ENCODE measurements around the gene MT3.

The MT3 gene

DNA sequence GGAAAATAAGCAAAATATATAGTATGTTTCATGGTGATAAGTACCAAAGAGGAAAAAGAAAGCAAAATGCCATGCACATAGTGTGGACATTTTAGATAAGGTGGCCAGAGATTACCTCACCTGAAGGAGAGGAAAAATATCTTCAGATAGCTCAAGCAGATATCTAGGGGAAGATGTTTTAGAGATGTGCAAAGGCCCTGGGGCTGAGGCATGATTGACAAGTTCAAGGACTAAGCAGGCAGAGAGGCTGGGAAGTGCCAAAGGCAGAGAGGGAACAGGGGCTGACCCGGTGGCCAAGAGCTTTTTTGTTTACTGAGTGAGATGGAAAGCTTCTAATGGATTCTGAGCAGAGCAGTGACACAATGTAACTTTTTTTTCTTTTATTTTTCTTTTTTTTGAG lies 28.9 kb upstream of the MT3 start:
- TF ChIP-seq, protein P1, sequence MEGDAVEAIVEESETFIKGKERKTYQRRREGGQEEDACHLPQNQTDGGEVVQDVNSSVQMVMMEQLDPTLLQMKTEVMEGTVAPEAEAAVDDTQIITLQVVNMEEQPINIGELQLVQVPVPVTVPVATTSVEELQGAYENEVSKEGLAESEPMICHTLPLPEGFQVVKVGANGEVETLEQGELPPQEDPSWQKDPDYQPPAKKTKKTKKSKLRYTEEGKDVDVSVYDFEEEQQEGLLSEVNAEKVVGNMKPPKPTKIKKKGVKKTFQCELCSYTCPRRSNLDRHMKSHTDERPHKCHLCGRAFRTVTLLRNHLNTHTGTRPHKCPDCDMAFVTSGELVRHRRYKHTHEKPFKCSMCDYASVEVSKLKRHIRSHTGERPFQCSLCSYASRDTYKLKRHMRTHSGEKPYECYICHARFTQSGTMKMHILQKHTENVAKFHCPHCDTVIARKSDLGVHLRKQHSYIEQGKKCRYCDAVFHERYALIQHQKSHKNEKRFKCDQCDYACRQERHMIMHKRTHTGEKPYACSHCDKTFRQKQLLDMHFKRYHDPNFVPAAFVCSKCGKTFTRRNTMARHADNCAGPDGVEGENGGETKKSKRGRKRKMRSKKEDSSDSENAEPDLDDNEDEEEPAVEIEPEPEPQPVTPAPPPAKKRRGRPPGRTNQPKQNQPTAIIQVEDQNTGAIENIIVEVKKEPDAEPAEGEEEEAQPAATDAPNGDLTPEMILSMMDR (IDR thresholded peaks at IDR 0.05; ENCODE audit: control insufficient read depth, extremely low read depth, insufficient read depth), result no peak
- DNase-seq (ENCODE audit: low read depth), result no peak

DNA sequence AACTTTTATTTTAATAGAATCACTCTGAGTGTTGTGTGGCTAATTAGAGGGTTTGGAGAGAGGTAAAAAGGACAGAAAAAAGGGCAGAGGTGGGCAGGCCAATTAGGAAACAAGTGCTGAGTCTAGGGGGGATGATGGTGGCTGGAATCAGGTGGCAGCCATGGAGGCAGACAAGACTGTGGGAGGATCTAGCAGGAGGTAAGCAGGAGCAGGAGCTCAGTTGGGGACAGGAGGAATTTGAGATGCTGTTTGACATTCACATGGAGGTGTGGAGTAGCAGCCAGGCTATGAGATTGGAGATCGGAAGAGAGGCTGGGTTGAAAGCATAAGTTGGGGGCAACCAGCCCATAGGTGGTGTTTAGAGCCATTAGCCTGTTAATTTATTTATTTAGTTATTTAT lies 28.2 kb upstream of the MT3 start:
- TF ChIP-seq, protein P1 (IDR thresholded peaks at IDR 0.05; ENCODE audit: control insufficient read depth, extremely low read depth, insufficient read depth), result no peak

More for the DNA sequence above, 28.9 kb upstream of the MT3 start:
- no peak overlapping the region for H3K4me3 ChIP-seq (ENCODE audit: low read depth, low read length)

DNA sequence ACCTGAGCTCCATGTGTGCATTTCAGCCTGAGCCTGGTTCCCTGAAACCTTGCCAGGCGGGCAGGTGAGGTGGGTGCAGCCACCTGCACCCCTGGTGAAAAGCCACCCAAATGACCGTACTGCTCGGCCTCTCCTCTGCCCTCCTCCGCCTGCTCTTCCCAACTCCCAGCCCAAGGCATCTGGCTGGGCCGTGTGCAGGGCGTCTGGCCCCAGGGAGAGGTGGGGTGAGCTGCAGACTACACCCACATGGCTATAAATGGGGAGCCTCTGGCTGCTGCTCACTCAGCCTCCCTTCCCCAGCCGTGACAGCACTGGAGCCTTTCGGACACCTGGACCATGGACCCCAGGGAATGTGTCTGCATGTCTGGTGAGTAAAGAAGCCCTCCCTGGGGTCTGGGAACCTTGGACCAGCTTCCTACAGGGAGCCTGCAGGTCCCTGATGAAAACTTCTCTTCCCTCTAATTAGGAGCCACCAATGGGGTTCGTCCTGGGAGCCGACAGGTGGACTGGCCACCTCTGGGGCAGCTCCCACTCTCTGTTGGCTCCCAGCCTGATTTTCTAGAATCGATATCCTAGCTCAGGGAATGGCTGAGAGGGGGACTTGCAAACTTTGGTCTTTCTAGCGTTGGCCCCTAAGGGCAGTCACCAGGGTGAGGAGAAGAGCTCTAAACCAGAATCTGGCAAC lies 24.4 kb upstream of the MT3 start, which contains the start of gene MT4:
MT4 (plus strand) TSS at position 281 of the 685 bp plus-strand sequence; CDS start at position 337, 56 bp downstream.
- no peak for DNase-seq (ENCODE audit: low read depth)
- no peak within 1 kb of the TSS for H3K4me3 ChIP-seq (ENCODE audit: low read depth, low read length)
- TF ChIP-seq, protein P1 (IDR thresholded peaks at IDR 0.05; ENCODE audit: control insufficient read depth, extremely low read depth, insufficient read depth), result no peak

More for the DNA sequence above, 28.2 kb upstream of the MT3 start:
- no peak for DNase-seq (ENCODE audit: low read depth)
- H3K4me3 ChIP-seq (ENCODE audit: low read depth, low read length), result no peak overlapping the region

DNA sequence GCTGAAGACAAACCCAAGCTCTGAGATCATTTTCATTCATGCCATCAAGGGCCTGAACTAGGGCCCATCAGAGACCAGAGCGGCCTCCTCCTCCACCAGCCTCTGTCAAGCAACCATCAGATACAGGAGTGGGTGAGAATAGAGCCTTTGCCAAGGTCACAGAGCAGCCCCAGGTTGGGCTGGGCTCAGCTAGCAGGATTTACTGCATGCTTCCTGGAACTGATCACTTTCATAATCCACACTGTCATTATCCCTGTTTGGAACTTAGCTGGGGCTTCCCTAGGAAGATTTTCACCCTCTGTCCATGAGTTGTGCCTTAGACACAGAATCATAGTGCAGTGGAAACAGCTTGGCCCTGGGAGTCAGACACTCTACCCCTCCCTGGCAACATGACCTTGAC lies 19.4 kb upstream of the MT3 start:
- H3K4me3 ChIP-seq (ENCODE audit: low read depth, low read length), result no peak overlapping the region
- TF ChIP-seq, protein P1 (IDR thresholded peaks at IDR 0.05; ENCODE audit: control insufficient read depth, extremely low read depth, insufficient read depth), result no peak
- no peak for DNase-seq (ENCODE audit: low read depth)

DNA sequence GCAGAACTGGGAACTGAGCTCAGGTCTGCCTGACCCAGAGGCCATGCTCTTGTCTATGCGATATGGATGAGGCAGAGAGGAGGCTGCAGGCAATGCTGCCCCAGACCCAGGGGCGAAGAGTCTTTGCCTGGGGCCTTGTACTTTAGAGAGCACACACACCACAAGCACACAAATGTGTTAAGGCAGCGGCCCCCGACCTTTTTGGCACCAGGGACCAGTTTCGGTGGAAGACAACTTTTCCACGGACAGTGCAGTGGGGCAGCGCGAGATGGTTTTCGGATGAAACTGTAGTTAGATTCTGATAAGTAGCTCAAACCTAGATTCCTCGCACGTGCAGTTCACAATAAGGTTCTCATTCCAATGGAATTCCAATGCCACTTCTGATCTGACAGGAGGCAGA lies 17.8 kb upstream of the MT3 start:
- TF ChIP-seq, protein P1 (IDR thresholded peaks at IDR 0.05; ENCODE audit: control insufficient read depth, extremely low read depth, insufficient read depth), result no peak
- no peak overlapping the region for H3K4me3 ChIP-seq (ENCODE audit: low read depth, low read length)

DNA sequence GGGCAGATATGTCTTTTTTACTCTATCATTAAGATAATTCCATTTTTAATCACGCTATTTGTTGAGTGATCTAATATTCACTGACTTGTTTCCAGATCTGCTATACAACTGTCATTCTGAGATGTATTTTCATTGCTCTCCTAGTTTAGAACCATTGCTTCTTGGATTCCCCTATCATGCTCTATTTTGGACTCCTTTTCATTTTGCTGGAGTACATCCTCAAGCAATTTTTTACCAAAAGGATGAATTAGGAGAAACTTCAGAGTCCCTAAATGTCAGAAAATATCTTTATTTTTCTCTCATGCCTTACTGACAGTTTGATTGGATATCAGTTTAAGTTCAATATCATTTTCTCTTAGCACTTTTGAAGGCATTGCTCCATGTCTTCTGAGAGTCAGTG lies 14.7 kb upstream of the MT3 start:
- no peak overlapping the region for H3K4me3 ChIP-seq (ENCODE audit: low read depth, low read length)
- DNase-seq (ENCODE audit: low read depth), result no peak
- TF ChIP-seq, protein P1 (IDR thresholded peaks at IDR 0.05; ENCODE audit: control insufficient read depth, extremely low read depth, insufficient read depth), result no peak

More for the DNA sequence above, 17.8 kb upstream of the MT3 start:
- DNase-seq (ENCODE audit: low read depth), result no peak

All from LNCaP clone FGC (cell line).